HG03442 (cell line): ENCODE measurements around the gene GPC6.

ENCODE experiments used
- ATAC-seq: cut with Tn5 transposase; IDR thresholded peaks from one replicate; pipeline ENCODE4 v1.9.1; 2021; ENCODE audit warnings: mild to moderate bottlenecking, moderate library complexity; ENCODE audit not compliant: unreplicated experiment

The GPC6 gene

GRCh38 chr13:94139393-94139995 is 912.9 kb downstream of the GPC6 start:
- no peak for ATAC-seq

- ATAC-seq = no peak
Observed at GRCh38 chr13:94140027-94140426, 913.4 kb downstream of the GPC6 start.

- no peak for ATAC-seq
Observed at GRCh38 chr13:94140511-94140910, 913.9 kb downstream of the GPC6 start.

GRCh38 chr13:94143624-94144350 is 917.2 kb downstream of the GPC6 start:
- ATAC-seq = no peak

GRCh38 chr13:94145966-94146365 is 919.4 kb downstream of the GPC6 start:
- ATAC-seq = no peak

- ATAC-seq = no peak
Observed at GRCh38 chr13:94153586-94153985, 927.0 kb downstream of the GPC6 start.

GRCh38 chr13:94154367-94154766 is 927.8 kb downstream of the GPC6 start:
- no peak for ATAC-seq

- ATAC-seq = no peak
Observed at GRCh38 chr13:94157705-94158218, 931.2 kb downstream of the GPC6 start.

- no peak for ATAC-seq
Observed at GRCh38 chr13:94160875-94161274, 934.3 kb downstream of the GPC6 start.

GRCh38 chr13:94162289-94162688 is 935.7 kb downstream of the GPC6 start:
- no peak for ATAC-seq

GRCh38 chr13:94163535-94163934 is 936.9 kb downstream of the GPC6 start:
- no peak for ATAC-seq

GRCh38 chr13:94168783-94169453 is 942.3 kb downstream of the GPC6 start:
- no peak for ATAC-seq

GRCh38 chr13:94169454-94170144 is 943.0 kb downstream of the GPC6 start:
- no peak for ATAC-seq

- ATAC-seq = no peak
Observed at GRCh38 chr13:94170145-94170571, 943.6 kb downstream of the GPC6 start.

- no peak for ATAC-seq
Observed at GRCh38 chr13:94172416-94172815, 945.8 kb downstream of the GPC6 start.

GRCh38 chr13:94173312-94173854 is 946.8 kb downstream of the GPC6 start:
- ATAC-seq = no peak

- no peak for ATAC-seq
Observed at GRCh38 chr13:94174009-94174408, 947.4 kb downstream of the GPC6 start.

- ATAC-seq = no peak
Observed at GRCh38 chr13:94175076-94175475, 948.5 kb downstream of the GPC6 start.

GRCh38 chr13:94176561-94176960 is 950.0 kb downstream of the GPC6 start:
- ATAC-seq = no peak

- ATAC-seq = no peak
Observed at GRCh38 chr13:94177041-94177440, 950.4 kb downstream of the GPC6 start.

GRCh38 chr13:94178625-94179244 is 952.1 kb downstream of the GPC6 start:
- no peak for ATAC-seq
